Esophagus squamous epithelium (tissue), 4 donors: ENCODE results near the gene ZNF689.

Source experiments
- POLR2A ChIP-seq, 4 donors: fragments of 450-650 bp; IDR thresholded peaks; one replicate each; pipeline ENCODE4 v1.6.1; 2017; ENCODE audit warnings: antibody characterized with exemption in 4 of 4, mild to moderate bottlenecking in 4 of 4, moderate library complexity in 3 of 4
- TF ChIP-seq, protein P1 (sequence below), 6 experiments: fragments of 450-650 bp in 4 of 6; fragments of 200-600 bp in 2 of 6; sonication (generic) in 2 of 6; IDR thresholded peaks; one replicate each; pipeline ENCODE4 v1.5.1; 2016 to 2019; ENCODE audit warnings: antibody characterized with exemption in 6 of 6, mild to moderate bottlenecking in 4 of 6, moderate library complexity in 4 of 6

DNA sequence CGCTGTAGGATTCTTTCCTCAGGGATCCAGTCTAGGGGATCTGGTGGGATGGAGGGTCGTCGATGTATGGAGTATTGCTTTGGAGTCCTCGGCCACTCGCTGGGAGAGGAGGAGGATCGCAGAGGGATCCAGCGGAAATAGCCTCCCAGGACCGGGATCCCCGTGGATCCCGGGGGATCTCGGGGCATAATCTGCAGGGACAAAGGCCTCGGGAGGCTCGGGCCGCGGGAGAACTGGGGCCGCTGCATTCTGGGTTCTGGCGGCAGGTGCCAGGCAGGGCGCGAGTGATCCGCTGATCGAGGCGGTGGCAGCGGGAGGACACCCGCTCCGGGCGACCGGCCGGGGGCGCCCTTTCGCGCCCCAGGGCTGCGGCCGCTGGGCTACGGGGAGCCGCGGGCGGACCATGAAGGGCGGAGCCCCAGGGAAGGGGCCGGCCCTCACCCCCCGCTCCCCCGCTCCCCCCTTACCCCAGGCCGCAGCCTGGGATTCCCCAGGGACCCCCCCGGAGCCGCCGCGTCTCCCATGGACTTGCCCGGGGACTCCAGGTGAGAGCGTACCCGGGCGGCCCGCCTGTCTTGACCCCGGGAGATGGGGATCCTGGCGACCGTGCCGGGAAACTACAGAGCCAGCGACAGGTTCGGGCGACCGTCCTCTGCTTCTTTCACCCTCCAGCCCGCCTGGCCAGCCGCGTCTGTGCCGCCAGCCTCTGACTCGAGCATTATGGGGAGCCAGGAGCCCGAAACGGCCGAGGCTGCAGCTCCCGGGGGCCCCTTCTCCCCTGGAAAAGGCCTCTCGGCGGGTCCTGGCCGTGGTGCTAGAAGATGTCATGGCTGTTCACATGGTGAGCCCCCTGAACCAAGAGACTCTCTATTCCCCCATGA lies 41.2 kb upstream of the ZNF689 start:
- TF ChIP-seq, protein P1, sequence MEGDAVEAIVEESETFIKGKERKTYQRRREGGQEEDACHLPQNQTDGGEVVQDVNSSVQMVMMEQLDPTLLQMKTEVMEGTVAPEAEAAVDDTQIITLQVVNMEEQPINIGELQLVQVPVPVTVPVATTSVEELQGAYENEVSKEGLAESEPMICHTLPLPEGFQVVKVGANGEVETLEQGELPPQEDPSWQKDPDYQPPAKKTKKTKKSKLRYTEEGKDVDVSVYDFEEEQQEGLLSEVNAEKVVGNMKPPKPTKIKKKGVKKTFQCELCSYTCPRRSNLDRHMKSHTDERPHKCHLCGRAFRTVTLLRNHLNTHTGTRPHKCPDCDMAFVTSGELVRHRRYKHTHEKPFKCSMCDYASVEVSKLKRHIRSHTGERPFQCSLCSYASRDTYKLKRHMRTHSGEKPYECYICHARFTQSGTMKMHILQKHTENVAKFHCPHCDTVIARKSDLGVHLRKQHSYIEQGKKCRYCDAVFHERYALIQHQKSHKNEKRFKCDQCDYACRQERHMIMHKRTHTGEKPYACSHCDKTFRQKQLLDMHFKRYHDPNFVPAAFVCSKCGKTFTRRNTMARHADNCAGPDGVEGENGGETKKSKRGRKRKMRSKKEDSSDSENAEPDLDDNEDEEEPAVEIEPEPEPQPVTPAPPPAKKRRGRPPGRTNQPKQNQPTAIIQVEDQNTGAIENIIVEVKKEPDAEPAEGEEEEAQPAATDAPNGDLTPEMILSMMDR (IDR thresholded peaks at IDR 0.05) = peak; percentile 30 to 59 (median 44)
- no peak for TF ChIP-seq POLR2A (IDR thresholded peaks at IDR 0.05)
